ENCODE measurements around the gene ARFGAP1.
A peak's percentile ranks its signal among the peaks of the same experiment; 100 is the strongest.
"Not testable (repeated sequence)": the region's sequence is repeated elsewhere in the genome, so short reads cannot be mapped to it uniquely, and the experiment has no call there.

ARFGAP1 gene

DNA sequence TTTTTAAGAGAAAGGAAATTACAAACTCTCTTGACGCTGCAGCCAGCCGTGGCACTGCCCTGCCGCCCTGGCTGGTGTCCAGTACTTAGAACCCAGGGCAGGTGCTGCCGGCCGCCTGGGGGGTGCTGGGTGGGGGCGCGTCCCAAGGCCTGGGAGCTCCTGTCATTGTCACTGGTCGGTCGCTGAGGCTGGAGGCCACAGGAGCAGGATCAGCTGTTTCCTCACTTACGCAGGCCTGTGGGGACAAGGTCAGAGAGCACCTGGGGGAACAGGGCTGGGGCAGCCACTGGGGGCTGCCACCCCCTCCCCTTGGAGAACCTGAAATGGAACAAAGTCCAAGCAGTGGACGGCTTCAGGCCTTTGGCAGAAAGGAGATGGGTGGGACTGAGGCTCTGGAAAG, 31.3 kb upstream of the ARFGAP1 start:
- no peak for DNase-seq

DNA sequence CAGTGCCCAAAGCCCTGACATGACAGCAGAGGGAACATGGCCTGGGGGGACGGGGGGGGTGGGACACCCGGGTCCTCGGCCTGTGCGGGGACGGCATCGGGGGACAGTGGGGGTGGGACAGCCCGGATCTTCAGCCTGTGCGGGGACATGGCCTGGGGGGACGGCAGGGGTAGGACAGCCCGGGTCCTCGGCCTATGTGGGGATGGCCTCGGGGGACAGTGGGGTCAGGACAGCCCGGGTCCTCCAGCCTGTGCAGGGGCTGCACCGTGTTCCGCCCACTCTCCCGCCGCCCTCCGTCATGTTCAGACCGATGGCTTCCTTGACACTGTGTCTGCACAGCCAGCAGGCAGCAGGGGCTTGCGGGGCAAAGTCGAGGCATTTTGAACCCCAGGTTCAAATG, 29.9 kb upstream of the ARFGAP1 start:
- no peak for DNase-seq

GRCh38 chr20:63243604-63244247, 28.9 kb upstream of the ARFGAP1 start:
- no peak for DNase-seq

GRCh38 chr20:63244468-63244867, 28.1 kb upstream of the ARFGAP1 start:
- no peak for DNase-seq

DNA sequence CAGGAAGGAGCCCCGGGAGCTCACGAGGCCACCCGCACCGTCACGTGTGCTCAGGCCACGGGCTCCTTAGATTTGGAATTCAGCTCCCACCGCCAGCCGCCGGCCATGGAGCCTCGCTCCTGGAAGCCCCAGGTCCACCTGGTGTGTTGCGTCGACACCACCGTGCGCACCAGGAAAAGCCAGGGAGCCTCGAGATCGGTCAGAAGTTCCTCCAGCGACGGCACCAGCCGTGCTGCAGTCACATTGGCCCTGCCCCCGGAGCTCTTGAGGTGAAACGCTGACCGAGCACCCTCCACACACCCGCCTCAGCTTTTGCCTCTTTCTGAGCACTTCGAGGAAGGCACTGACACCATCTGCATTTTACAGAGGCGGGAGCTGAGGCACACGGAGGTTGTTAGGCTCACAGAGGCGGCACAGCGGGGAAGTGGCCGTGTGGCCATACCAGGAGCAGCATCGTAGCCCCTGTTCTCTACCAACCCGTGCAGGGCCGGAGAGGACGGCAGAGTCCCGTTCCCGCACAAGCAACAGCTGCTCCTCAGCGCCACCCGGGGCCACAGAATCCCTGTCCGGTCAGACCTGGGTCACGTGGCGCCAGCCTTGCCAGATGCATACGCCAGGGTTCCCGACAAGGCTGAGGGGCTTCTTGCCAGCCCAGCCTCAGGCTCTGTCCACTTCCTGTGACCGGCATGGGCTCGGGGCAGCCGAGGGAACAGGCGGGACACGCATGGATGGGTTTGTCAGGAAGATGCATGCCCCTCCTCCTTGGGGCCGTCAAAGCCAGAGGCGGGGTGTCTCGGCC, 25.9 kb upstream of the ARFGAP1 start:
- no peak for DNase-seq

DNA sequence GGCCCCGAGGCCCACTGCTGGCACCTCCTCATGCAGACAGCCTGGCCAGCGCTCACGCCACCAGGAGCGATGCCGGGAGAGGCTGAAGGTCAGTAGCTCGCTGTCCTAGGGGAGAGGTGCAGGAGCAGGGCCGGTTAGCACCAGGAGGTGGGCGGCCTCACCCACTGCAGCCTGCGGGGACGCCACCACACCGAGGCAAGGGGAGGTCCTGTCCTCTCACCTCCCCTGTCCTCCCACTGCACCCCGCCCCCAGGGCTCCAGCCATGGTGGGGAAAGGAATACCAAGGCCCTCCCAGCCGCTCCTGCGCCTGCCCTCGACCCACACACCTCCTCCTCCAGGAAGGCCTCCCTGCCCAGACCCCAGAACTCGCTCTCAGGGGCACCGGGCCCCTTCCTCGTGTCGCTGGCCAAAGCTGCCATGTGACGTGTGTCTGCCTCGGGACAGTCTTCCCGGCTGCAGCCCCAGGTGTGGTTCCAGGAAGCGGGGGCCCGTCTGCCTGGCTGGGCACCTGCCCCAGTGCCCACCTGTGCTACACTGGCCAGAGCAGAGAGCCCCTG, 24.9 kb upstream of the ARFGAP1 start:
- DNase-seq, result no peak

DNA sequence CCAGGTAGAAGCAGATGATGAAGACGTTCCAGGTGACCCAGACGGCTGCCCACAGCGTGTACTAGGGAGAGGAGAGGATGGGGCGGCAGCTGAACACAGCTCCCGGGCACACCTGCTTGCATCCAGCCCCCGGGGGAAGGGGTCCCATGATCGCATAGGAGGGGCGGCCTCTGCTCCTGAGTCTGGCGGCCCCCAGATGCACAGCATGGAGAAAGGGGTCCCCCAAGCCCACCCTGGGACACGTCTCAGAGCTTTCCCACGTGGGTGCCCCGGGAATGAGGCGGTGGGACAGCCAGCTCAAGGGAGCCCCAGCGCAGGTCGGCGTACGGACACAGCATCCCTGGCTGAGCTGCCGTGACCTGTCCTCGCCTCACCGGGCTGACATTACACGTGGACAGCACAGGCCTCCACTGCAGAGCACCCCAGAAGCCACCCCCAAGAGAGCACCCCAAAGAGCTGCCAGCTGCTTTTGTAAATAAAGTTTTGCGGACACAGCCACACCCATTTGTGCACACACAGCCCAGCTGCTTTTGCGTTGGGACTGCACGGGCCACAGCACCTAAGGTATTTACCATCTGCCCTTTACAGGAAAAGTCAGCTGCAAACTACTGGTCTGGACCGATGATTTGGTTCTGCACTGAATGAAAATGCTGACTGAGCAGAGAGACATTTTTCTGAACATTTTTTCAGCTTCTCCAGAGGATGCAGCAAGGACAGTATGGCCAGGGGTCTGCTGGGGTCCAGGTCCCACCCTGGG, 23.6 kb upstream of the ARFGAP1 start:
- no peak for DNase-seq

DNA sequence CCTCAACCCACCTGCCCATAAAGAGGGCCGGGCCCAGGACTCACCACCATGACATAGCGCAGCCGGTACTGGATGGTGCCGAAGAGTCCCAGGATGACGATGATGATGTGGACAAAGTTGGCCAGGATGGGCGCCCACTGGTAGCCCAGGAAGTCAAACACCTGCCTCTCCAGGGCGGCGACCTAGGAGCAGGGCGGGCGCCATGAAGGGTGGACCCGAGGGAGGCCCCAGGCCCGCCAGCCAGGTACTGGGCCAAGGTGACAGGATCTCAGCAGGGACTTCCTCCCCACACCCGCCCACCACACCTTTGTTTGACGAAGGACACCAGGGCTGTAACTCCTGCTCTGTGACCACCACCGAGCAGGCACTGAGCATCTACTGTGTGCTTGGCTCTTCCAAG, 22.7 kb upstream of the ARFGAP1 start:
- DNase-seq, result no peak

DNA sequence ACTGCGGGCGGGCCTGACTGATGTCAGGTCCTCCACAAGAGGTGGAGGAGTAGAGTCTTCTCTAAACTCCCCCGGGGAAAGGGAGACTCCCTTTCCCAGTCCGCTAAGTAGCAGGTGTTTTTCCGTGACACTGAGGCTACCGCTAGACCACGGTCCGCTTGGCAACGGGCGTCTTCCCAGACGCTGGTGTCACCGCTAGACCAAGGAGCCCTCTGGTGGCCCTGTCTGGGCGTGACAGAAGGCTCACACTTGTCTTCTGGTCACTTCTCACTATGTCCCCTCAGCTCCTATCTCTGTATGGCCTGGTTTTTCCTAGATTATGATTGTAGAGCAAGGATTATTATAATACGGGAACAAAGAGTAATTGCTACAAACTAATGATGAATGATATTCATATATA, 21.3 kb upstream of the ARFGAP1 start:
- not testable (repeated sequence) for DNase-seq

DNA sequence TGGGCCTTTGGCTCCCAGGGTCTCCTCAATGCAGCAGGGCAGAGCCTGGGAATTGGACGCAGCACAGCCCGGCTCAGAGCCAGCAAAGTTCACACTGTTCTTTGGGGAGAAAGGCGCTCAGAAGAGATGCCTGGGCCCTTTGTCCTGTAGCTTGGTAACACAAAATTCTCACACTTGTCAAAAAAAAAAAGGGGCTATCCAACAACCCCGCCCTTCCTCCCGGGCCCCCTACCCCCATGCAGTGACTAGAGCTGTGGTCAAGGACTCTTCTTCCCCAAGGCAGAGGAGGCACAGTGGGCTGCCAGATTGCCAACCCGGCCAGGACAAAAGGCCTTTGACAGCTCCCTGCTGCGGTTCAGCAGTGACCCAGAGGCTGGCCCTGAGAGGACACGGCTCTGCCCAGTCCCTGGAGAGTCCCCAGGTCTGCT, 20.3 kb upstream of the ARFGAP1 start:
- no peak for DNase-seq

- no peak for DNase-seq
Measured at GRCh38 chr20:63253065-63253437, 19.6 kb upstream of the ARFGAP1 start.

- DNase-seq, result peak; percentile 78
Measured at GRCh38 chr20:63253438-63254231, 19.0 kb upstream of the ARFGAP1 start.

GRCh38 chr20:63254232-63254605, 18.4 kb upstream of the ARFGAP1 start, which contains the start of gene NKAIN4:
NKAIN4 (minus strand) TSS chr20:63254463; CDS start chr20:63254450, 13 bp downstream.
- no peak for DNase-seq

- peak; percentile 67 for DNase-seq
Measured at GRCh38 chr20:63254606-63255384, 17.8 kb upstream of the ARFGAP1 start.

DNA sequence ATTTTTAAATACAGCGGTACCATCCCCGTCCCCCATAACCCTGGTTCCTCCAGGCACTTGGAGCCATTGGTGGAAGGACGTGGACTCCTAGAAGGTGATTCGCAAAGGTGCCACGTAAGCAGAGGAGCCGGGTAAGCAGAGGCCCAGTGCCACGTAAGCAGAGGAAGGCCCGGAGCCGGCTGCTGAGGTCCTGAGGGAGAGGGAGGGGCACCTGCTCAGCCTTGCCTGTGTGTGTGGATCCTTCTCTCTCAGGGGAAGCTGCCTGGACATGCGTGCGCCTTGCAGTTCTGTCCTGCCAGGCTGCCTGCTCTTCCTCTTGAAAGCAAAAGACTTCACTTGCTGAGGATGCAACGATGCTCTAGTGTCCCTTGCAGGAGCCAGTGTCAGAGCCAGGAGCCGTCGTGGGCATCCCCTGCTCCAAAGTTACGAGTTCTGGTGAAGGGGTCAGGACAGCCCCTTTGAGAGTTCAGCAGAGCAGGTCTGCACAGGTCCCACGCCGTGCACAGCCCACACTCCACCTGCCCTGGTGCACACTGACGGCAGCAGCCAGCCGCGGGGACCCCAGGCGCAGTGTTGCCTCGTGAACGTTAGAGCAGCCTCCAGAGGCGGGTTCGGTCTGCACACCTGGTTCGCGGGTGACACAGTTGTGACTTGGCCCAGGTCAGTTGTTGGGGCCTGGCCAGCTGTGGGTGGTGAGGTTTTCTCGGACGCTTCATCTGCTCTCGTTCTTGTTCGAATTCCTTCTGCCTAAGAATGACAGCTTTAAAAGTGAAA, 16.5 kb upstream of the ARFGAP1 start:
- DNase-seq, result no peak

DNA sequence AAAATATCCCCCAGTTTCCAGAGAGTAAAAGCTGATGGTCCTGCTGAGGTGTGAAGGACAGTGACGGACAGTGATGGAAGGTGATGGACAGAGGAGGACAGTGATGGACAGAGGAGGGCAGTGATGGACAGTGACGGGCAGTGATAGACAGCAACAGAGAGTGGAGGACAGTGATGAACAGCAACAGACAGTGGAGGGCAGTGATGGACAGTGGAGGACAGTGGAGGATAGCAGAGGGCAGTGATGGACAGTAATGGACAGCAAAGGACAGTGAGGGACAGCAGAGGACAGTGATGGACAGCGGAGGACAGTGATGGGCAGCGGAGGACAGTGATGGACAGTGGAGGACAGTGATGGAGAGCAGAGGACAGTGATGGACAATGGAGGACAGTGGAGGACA, 15.7 kb upstream of the ARFGAP1 start:
- DNase-seq, result no peak

- no peak for DNase-seq
Measured at GRCh38 chr20:63257629-63258028, 15.0 kb upstream of the ARFGAP1 start.

DNA sequence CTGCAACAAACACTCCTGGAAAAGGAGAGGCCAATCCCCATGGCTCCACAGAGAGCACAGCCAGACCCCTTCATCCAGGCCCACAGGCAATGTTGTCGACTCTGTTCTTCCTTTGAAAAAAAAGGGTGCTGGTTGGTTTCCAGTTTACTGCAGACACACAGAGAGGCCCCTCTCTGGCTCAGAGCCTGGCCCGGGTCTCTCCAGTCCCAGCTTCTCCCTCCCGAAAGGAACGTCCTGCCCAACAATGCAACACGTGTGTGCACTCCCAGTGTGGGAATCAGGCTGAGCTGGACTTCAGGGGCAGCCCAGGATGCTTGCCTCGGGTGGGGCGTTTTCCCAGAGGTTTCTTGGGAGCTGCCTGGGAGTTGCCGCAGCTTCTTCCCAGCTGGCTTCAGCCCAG, 13.8 kb upstream of the ARFGAP1 start:
- DNase-seq, result peak; percentile 80

- DNase-seq, result no peak
Measured at GRCh38 chr20:63259734-63260460, 12.7 kb upstream of the ARFGAP1 start.

- DNase-seq, result no peak
Measured at GRCh38 chr20:63260521-63260920, 12.1 kb upstream of the ARFGAP1 start.

Data from femur (tissue), 1 donor.